Ishikawa (cell line): Measurements from ENCODE around the gene PADI2.

Source experiments
- CEBPB ChIP-seq: IDR thresholded peaks from 2 replicates; pipeline ENCODE4 v1.6.1; 2012
- CREB1 ChIP-seq: IDR thresholded peaks from 2 replicates; pipeline ENCODE4 v1.6.1; 2012; ENCODE audit warnings: low read depth
- EGR1 ChIP-seq: IDR thresholded peaks from 2 replicates; pipeline ENCODE4 v1.6.1; 2012
- EP300 ChIP-seq: IDR thresholded peaks from 2 replicates; pipeline ENCODE4 v1.6.1; 2012; ENCODE audit warnings: borderline replicate concordance
- FOXM1 ChIP-seq: IDR thresholded peaks from 2 replicates; pipeline ENCODE4 v1.6.1; 2012; ENCODE audit warnings: low read depth, borderline replicate concordance
- NFIC ChIP-seq: IDR thresholded peaks from 2 replicates; pipeline ENCODE4 v1.6.1; 2012
- RAD21 ChIP-seq: IDR thresholded peaks from 2 replicates; pipeline ENCODE4 v1.6.1; 2012; ENCODE audit warnings: low read depth
- TAF1 ChIP-seq: IDR thresholded peaks from 2 replicates; pipeline ENCODE4 v1.6.1; 2012; ENCODE audit warnings: low read depth, mild to moderate bottlenecking
- TCF12 ChIP-seq: IDR thresholded peaks from 2 replicates; pipeline ENCODE4 v1.6.1; 2012; ENCODE audit warnings: low read depth
- TEAD4 ChIP-seq: IDR thresholded peaks from 2 replicates; pipeline ENCODE4 v1.6.1; 2012
- USF1 ChIP-seq: IDR thresholded peaks from 2 replicates; pipeline ENCODE4 v1.6.1; 2012
- YY1 ChIP-seq: IDR thresholded peaks from 2 replicates; pipeline ENCODE4 v1.6.1; 2012; ENCODE audit warnings: low read depth
- ZBTB7A ChIP-seq: IDR thresholded peaks from 2 replicates; pipeline ENCODE4 v1.6.1; 2012; ENCODE audit warnings: low read depth
- TF ChIP-seq, protein P1 (sequence below): IDR thresholded peaks from 2 replicates; pipeline ENCODE4 v1.6.1; 2012
- TF ChIP-seq, protein P2 (sequence below): IDR thresholded peaks from 2 replicates; pipeline ENCODE4 v1.6.1; 2012; ENCODE audit warnings: low read depth, mild to moderate bottlenecking

The PADI2 gene

DNA sequence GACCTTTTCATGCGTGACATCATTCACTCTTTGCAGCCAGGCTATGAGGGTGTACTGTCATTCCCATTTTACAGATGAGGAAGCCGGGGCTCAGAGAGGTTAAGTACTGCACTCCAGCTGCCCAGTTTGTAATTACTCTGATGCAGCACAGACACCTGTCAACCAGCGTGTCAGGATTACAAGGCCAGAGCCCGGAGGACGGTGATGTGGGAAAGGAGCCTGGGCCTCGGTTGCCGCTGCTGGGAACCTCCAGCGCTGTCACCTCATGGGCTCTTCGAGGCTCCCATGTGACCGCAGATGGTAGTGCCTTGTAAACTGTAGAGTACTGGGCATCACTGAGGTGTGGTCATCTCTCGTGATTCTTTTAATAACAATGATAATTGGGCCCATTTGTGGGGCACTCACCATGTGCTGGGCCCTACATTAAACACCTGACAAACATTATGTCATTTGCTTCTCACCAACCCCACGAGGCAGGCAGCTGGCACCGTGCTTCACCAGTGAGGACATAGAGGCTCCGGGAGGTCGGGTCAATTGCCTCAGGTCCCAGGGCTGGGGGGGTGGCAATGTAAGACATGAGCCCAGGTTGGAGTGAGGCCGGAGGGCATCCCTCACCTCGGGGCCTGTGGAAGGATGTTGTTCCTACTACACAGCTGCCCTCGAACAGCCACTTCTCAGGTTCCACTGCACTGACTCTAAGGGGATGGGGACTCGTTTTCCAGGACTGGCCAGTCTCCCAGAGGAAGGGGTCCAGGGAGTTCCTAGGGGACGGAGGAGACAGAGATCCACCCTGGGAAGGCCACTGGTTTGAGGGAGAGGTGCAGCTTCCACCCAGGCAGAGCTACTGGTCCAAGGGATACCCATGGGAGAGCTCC, 42.9 kb upstream of the PADI2 start:
- TF ChIP-seq, protein P1, sequence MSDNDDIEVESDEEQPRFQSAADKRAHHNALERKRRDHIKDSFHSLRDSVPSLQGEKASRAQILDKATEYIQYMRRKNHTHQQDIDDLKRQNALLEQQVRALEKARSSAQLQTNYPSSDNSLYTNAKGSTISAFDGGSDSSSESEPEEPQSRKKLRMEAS: no peak
- no peak for TF ChIP-seq FOXM1
- TF ChIP-seq TEAD4: no peak
- no peak for TF ChIP-seq CREB1
- TF ChIP-seq TAF1: no peak
- no peak for TF ChIP-seq NFIC

- no peak for TF ChIP-seq CEBPB
- TF ChIP-seq RAD21: no peak
- TF ChIP-seq USF1: peak; percentile 90
- no peak for TF ChIP-seq YY1
- TF ChIP-seq EGR1: no peak
- TF ChIP-seq, protein P2, sequence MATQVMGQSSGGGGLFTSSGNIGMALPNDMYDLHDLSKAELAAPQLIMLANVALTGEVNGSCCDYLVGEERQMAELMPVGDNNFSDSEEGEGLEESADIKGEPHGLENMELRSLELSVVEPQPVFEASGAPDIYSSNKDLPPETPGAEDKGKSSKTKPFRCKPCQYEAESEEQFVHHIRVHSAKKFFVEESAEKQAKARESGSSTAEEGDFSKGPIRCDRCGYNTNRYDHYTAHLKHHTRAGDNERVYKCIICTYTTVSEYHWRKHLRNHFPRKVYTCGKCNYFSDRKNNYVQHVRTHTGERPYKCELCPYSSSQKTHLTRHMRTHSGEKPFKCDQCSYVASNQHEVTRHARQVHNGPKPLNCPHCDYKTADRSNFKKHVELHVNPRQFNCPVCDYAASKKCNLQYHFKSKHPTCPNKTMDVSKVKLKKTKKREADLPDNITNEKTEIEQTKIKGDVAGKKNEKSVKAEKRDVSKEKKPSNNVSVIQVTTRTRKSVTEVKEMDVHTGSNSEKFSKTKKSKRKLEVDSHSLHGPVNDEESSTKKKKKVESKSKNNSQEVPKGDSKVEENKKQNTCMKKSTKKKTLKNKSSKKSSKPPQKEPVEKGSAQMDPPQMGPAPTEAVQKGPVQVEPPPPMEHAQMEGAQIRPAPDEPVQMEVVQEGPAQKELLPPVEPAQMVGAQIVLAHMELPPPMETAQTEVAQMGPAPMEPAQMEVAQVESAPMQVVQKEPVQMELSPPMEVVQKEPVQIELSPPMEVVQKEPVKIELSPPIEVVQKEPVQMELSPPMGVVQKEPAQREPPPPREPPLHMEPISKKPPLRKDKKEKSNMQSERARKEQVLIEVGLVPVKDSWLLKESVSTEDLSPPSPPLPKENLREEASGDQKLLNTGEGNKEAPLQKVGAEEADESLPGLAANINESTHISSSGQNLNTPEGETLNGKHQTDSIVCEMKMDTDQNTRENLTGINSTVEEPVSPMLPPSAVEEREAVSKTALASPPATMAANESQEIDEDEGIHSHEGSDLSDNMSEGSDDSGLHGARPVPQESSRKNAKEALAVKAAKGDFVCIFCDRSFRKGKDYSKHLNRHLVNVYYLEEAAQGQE: no peak
Measured at GRCh38 chr1:17161137-17161740, 42.0 kb upstream of the PADI2 start.

DNA sequence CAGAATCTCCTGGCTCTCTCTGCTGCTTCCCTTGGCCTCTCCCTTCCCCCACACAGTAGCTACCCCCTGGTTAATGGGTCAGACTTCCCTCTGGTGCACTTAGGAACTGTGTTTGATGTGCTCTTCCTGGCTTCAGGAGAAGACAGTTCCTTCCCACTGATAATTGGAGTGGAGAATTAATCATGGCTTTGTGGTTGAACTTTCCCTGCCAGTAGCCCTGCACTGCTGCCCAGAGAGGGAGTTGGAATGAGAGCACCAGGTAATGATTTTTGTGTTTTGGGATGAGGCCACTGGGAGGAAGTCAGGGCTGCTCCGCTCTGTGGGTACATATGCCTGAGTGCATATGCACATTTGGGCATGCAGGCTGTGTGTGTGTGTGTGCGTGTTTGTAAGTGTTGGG, 39.7 kb upstream of the PADI2 start:
- no peak for TF ChIP-seq USF1
- no peak for TF ChIP-seq EP300
- TF ChIP-seq, protein P1: no peak
- no peak for TF ChIP-seq CEBPB
- TF ChIP-seq TAF1: no peak

- TF ChIP-seq EGR1: no peak
- no peak for TF ChIP-seq CREB1
- TF ChIP-seq FOXM1: no peak
- no peak for TF ChIP-seq CEBPB
- TF ChIP-seq NFIC: no peak
- TF ChIP-seq EP300: no peak
- TF ChIP-seq YY1: no peak
Measured at GRCh38 chr1:17156108-17156507, 36.9 kb upstream of the PADI2 start.

DNA sequence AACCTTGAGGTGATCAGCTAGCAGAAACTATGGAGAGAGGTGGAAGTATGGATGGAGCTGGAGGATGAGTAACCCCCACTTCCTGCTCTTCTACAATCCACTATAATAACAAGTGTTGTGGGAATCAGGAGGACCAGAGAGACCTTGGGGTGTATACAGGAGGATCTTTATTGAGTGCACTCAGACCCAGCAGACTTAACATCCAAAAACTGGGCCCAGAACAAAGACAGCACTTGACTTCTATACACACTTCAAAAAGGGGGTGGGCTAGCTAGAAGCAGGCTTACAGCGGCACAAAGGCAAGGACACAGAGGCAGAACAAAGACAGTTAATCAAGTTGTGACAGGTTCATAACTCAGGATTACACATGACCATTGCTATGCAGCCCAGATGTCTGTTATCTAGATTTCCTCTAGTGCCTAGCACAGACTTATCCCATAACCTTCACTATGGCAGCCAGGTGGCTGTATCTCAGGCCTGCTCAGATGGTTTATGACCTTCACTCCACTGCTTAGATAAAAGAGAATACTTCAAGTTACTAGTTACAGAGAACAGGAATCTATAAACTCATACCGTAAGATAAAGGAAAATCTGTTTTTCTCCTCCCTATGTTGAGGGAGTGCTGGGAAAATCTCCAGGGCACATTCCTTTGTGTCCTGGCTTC, 36.1 kb upstream of the PADI2 start:
- no peak for TF ChIP-seq CREB1
- no peak for TF ChIP-seq TAF1
- TF ChIP-seq EP300: no peak
- TF ChIP-seq EGR1: no peak
- no peak for TF ChIP-seq YY1
- TF ChIP-seq TCF12: no peak
- no peak for TF ChIP-seq USF1
- TF ChIP-seq, protein P1: no peak
- no peak for TF ChIP-seq ZBTB7A
- TF ChIP-seq FOXM1: no peak
- TF ChIP-seq NFIC: no peak
- TF ChIP-seq, protein P2: no peak
- no peak for TF ChIP-seq CEBPB
- TF ChIP-seq TEAD4: no peak
- no peak for TF ChIP-seq RAD21
